Thymus (tissue), 11 donors: ENCODE measurements around the gene L3MBTL3. TPM values are rescaled to one million over a fixed set of nuclear protein-coding genes. Genes with fewer than 3 reads are reported as not detected.
"Not testable (repeated sequence)": the region's sequence is repeated elsewhere in the genome, so short reads cannot be mapped to it uniquely, and the experiment has no call there.

Source experiments
- DNase-seq, 9 donors: peaks; one replicate each; pipeline ENCODE4 v3.0.0-alpha.2; 2013; ENCODE audit warnings: low spot score in 9 of 9, low read depth in 6 of 9, missing footprints in 1 of 9
- H3K27ac ChIP-seq, 2 donors: one replicate each; pipeline ENCODE4 v1.5.1; 2013; ENCODE audit warnings: control low read depth in 1 of 2, low read depth in 1 of 2, low read length in 1 of 2, mild to moderate bottlenecking in 1 of 2, moderate library complexity in 1 of 2
- H3K27me3 ChIP-seq, 2 donors: one replicate each; pipeline ENCODE4 v1.5.1; 2013; ENCODE audit warnings: low read length in 1 of 2; ENCODE audit not compliant: control insufficient read depth in 2 of 2, insufficient read depth in 1 of 2
- H3K36me3 ChIP-seq, 2 donors: one replicate each; pipeline ENCODE4 v1.5.1; 2013; ENCODE audit warnings: low read length in 1 of 2, mild to moderate bottlenecking in 1 of 2, moderate library complexity in 1 of 2; ENCODE audit not compliant: control insufficient read depth in 2 of 2, insufficient read depth in 2 of 2
- H3K4me1 ChIP-seq, 2 donors: one replicate each; pipeline ENCODE4 v1.5.1; 2013; ENCODE audit warnings: low read length in 2 of 2; ENCODE audit not compliant: control insufficient read depth in 2 of 2, insufficient read depth in 2 of 2
- H3K4me3 ChIP-seq, 2 donors: one replicate each; pipeline ENCODE4 v1.5.1; 2013; ENCODE audit warnings: low read length in 2 of 2, control low read depth in 1 of 2, mild to moderate bottlenecking in 1 of 2
- H3K9me3 ChIP-seq, 2 donors: one replicate each; pipeline ENCODE4 v1.5.1; 2013; ENCODE audit warnings: low read length in 1 of 2, mild to moderate bottlenecking in 1 of 2; ENCODE audit not compliant: control insufficient read depth in 2 of 2, insufficient read depth in 1 of 2
- WGBS: extraction: QIAGEN DNeasy Blood & Tissue Kit; methylation state at CpG from one replicate; pipeline ENCODE4 v1.1.7; 2013; 5-methylcytosine and 5-hydroxymethylcytosine counted together
- polyA plus RNA-seq: library from polyadenylated mRNA; stranded (reverse); fragments of 200-250 nt; gene quantifications from one replicate; pipeline ENCODE4 v1.2.3, GENCODE V29; 2013
- total RNA-seq: library from RNA; stranded (reverse); fragments of 120-200 nt; gene quantifications from one replicate; pipeline ENCODE4 v1.2.4, GENCODE V29; 2013
- donor health status: healthy.

L3MBTL3 gene
- total and polyA plus RNA-seq, 2 donors: 8.2 to 12.7 TPM

DNA sequence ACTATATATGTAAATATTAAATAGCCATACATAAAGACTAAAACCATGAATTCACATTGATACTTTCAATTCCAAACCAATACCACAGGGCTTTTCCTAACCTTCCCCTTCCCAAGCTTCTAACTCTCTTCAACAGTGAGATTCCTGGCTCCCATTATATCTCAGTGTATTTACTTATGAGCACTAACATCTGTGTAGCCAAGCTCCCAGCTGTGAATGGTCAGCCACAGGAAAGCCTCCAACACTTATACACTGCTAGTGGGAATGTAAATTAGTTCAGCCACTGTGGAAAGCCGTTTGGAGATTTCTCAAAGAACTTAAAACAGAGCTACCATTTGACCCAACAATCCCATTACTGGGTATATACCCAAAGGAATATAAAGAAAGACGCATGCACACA lies 130.6 kb downstream of the L3MBTL3 start:
- WGBS: over 99% methylated on average over 2 of the region's 2 CpGs
- not testable (repeated sequence) for H3K4me1 ChIP-seq, H3K27ac ChIP-seq, H3K36me3 ChIP-seq, H3K4me3 ChIP-seq, DNase-seq, H3K27me3 ChIP-seq, H3K9me3 ChIP-seq

GRCh38 chr6:130150906-130151305 lies 132.5 kb downstream of the L3MBTL3 start:
- H3K36me3 ChIP-seq: peaks cover 0 to 2% of the 10 kb centered on the region in 2 donors
- 81% methylated on average over 8 of the region's 8 CpGs for WGBS
- DNase-seq: no peak

DNA sequence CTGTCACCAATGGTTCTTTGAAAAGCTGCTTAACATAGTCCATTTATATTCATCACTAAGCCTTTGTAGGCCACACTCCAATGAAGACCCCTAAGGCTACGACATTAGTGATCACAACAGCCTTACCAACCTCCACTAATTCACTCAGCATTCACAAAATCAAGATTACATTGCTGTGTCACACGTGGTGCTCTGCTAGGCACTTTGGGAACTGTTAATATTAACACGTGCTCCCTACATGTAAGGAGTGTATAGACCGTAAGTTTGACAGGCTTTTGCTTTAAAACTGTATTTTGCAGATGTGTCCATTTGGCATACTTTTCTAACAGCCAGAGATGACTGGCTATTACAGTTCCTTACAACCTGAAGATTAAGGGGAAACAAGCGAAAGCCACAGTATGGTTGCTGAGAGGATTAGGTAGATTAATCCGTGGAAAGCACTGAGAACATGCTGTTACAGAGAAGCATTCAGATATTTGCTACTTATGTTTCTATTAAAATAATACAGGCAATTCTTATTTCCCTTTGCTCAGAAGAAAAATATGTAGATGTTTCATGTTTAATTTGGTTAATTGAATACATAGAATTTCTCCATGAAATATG lies 134.6 kb downstream of the L3MBTL3 start:
- DNase-seq: no peak
- Histone ChIP-seq H3K27me3 (no peaks in the 10 kb centered on the region), H3K4me3 (no peak overlapping the region), H3K9me3 (no peaks in the 10 kb centered on the region), H3K27ac (no peak overlapping the region), H3K4me1 (no peaks in the 10 kb centered on the region), H3K36me3 (peaks cover 0 to 2% of the 10 kb centered on the region in 2 donors)
- WGBS: 97% methylated on average over 6 of the region's 6 CpGs

More at GRCh38 chr6:130150906-130151305, 132.5 kb downstream of the L3MBTL3 start:
- no peak overlapping the region for H3K27ac ChIP-seq
- H3K27me3 ChIP-seq: no peaks in the 10 kb centered on the region
- H3K4me1 ChIP-seq: no peaks in the 10 kb centered on the region
- H3K4me3 ChIP-seq: no peak overlapping the region
- no peaks in the 10 kb centered on the region for H3K9me3 ChIP-seq

GRCh38 chr6:130156908-130157307 lies 138.5 kb downstream of the L3MBTL3 start:
- no peaks in the 10 kb centered on the region for H3K4me1 ChIP-seq
- H3K4me3 ChIP-seq: no peak overlapping the region
- WGBS: 98% methylated on average over 5 of the region's 5 CpGs
- H3K9me3 ChIP-seq: no peaks in the 10 kb centered on the region
- DNase-seq: no peak
- H3K27ac ChIP-seq: no peak overlapping the region
- no peaks in the 10 kb centered on the region for H3K36me3 ChIP-seq
- no peaks in the 10 kb centered on the region for H3K27me3 ChIP-seq

DNA sequence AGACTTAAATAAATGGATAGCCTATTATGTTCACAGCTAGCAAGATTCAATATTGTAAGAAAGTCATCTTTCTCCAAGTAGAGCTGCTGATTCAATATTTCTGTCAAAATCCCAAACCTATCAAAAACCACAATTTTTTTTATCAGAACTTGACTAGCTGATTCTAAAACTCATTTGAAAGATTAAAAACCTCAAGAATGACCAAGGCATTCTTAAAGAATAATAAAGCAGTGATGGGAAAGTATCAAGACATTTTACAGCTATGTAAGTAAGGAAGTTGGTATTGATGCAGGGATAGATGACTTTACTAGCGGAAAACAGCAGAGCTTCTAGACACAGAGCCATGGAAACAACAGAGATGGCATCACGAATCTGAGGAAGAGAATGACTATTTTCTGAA lies 139.7 kb downstream of the L3MBTL3 start:
- DNase-seq: no peak
- no peaks in the 10 kb centered on the region for H3K27me3 ChIP-seq
- H3K4me3 ChIP-seq: no peak overlapping the region
- no peaks in the 10 kb centered on the region for H3K36me3 ChIP-seq
- H3K9me3 ChIP-seq: no peaks in the 10 kb centered on the region
- no peak overlapping the region for H3K27ac ChIP-seq
- H3K4me1 ChIP-seq: no peaks in the 10 kb centered on the region
- WGBS: 95% methylated on average over 2 of the region's 2 CpGs

- H3K27ac ChIP-seq: no peak overlapping the region
- no peaks in the 10 kb centered on the region for H3K9me3 ChIP-seq
- no peaks in the 10 kb centered on the region for H3K27me3 ChIP-seq
- H3K4me3 ChIP-seq: no peak overlapping the region
- no peak for DNase-seq
- 98% methylated on average over 4 of the region's 4 CpGs for WGBS
- H3K36me3 ChIP-seq: no peaks in the 10 kb centered on the region
- no peaks in the 10 kb centered on the region for H3K4me1 ChIP-seq
These were observed 140.2 kb downstream of the L3MBTL3 start for GRCh38 chr6:130158548-130158947.

DNA sequence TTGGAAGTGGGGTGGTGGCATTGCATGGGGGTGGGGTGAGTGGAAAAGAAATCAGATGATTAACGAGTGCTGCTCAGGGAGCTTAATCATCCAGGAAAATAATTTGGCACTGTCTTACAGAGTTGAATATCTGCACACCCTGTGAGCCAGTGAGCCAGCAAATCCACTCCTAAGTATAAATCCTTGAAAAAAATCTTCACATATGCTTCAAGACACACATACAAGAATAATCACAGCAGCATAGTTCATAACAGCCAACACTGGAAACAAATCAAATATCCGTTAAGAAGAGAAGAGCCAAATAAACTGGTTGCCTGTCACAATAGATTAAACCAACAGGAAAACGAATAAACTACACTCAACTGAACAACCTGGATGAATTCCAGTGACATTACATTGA lies 141.6 kb downstream of the L3MBTL3 start:
- H3K27ac ChIP-seq: no peak overlapping the region
- DNase-seq: no peak
- H3K4me3 ChIP-seq: no peak overlapping the region
- H3K27me3 ChIP-seq: no peaks in the 10 kb centered on the region
- no peaks in the 10 kb centered on the region for H3K36me3 ChIP-seq
- WGBS: 92% methylated on average over 3 of the region's 3 CpGs
- H3K9me3 ChIP-seq: no peaks in the 10 kb centered on the region
- no peaks in the 10 kb centered on the region for H3K4me1 ChIP-seq

GRCh38 chr6:130161683-130162404 lies 143.5 kb downstream of the L3MBTL3 start:
- H3K36me3 ChIP-seq: no peaks in the 10 kb centered on the region
- no peaks in the 10 kb centered on the region for H3K9me3 ChIP-seq
- 75% methylated on average over 6 of the region's 6 CpGs for WGBS
- H3K27me3 ChIP-seq: no peaks in the 10 kb centered on the region
- H3K4me1 ChIP-seq: no peaks in the 10 kb centered on the region
- H3K27ac ChIP-seq: no peak overlapping the region
- no peak overlapping the region for H3K4me3 ChIP-seq
- DNase-seq: no peak

DNA sequence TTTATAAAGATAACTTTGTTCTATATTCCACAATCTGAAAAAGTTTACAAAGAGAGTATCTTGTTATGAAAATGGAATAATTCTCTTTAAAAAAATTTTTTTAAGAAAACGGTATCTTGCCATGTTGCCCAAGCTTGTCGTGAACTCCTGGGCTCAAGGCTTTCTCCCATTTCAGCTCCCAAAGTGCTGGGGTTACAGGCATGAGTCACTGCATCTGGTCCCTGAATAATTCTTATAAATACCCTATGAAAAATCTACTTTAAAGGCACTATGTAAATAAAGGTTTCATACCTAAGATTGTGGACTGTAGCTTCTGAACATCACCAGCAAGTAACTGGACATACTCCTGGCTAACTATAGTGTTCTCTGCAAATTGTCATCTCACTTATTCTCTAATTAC lies 144.0 kb downstream of the L3MBTL3 start:
- no peak for DNase-seq
- no peaks in the 10 kb centered on the region for H3K4me1 ChIP-seq
- H3K9me3 ChIP-seq: no peaks in the 10 kb centered on the region
- no peaks in the 10 kb centered on the region for H3K27me3 ChIP-seq
- no peaks in the 10 kb centered on the region for H3K36me3 ChIP-seq
- no peak overlapping the region for H3K4me3 ChIP-seq
- no peak overlapping the region for H3K27ac ChIP-seq
- 95% methylated on average over 2 of the region's 2 CpGs for WGBS
